HG03520 (cell line): ENCODE data around the gene CA7.

Experiments
- ATAC-seq: cut with Tn5 transposase; IDR thresholded peaks from one replicate; pipeline ENCODE4 v1.9.1; 2021; ENCODE audit warnings: mild to moderate bottlenecking, moderate library complexity; ENCODE audit not compliant: unreplicated experiment

Gene CA7

GRCh38 chr16:66872943-66873684 is 28.9 kb downstream of the CA7 start:
- peak; percentile 59 for ATAC-seq

- ATAC-seq: no peak
Observed at GRCh38 chr16:66873685-66874055, 29.5 kb downstream of the CA7 start.

- no peak for ATAC-seq
Observed at GRCh38 chr16:66874079-66874775, 30.0 kb downstream of the CA7 start.

GRCh38 chr16:66878067-66878466 is 33.9 kb downstream of the CA7 start:
- ATAC-seq: no peak

GRCh38 chr16:66880288-66881013 is 36.2 kb downstream of the CA7 start, which contains the start of gene PDP2:
Gene PDP2, plus strand, starts transcription at chr16:66880515. Its CDS starts 3,770 bp downstream, at chr16:66884285.
- ATAC-seq: peak; percentile 91

- no peak for ATAC-seq
Observed at GRCh38 chr16:66881014-66881417, 36.8 kb downstream of the CA7 start.

- no peak for ATAC-seq
Observed at GRCh38 chr16:66881560-66881959, 37.3 kb downstream of the CA7 start.

- no peak for ATAC-seq
Observed at GRCh38 chr16:66881964-66882508, 37.8 kb downstream of the CA7 start.

GRCh38 chr16:66882702-66883101 is 38.5 kb downstream of the CA7 start:
- no peak for ATAC-seq

- no peak for ATAC-seq
Observed at GRCh38 chr16:66885491-66885890, 41.3 kb downstream of the CA7 start.

- no peak for ATAC-seq
Observed at GRCh38 chr16:66886321-66886720, 42.1 kb downstream of the CA7 start.

- no peak for ATAC-seq
Observed at GRCh38 chr16:66886914-66887313, 42.7 kb downstream of the CA7 start.

- ATAC-seq: no peak
Observed at GRCh38 chr16:66888647-66889615, 44.7 kb downstream of the CA7 start.

GRCh38 chr16:66889622-66890021 is 45.4 kb downstream of the CA7 start:
- ATAC-seq: no peak

GRCh38 chr16:66890799-66891198 is 46.6 kb downstream of the CA7 start:
- no peak for ATAC-seq

GRCh38 chr16:66891360-66891759 is 47.1 kb downstream of the CA7 start:
- ATAC-seq: no peak

GRCh38 chr16:66891797-66892196 is 47.6 kb downstream of the CA7 start:
- ATAC-seq: no peak

GRCh38 chr16:66894055-66894454 is 49.8 kb downstream of the CA7 start:
- no peak for ATAC-seq

GRCh38 chr16:66894948-66895688 is 50.9 kb downstream of the CA7 start:
- no peak for ATAC-seq

GRCh38 chr16:66895689-66895979 is 51.4 kb downstream of the CA7 start:
- ATAC-seq: no peak
